ENCODE data around the gene ULK3.

The ULK3 gene

GRCh38 chr15:74795966-74796625 is 46.9 kb downstream of the ULK3 start:
- DNase-seq, result no peak

- DNase-seq, result no peak
Observed at GRCh38 chr15:74794970-74795349, 48.0 kb downstream of the ULK3 start.

DNA sequence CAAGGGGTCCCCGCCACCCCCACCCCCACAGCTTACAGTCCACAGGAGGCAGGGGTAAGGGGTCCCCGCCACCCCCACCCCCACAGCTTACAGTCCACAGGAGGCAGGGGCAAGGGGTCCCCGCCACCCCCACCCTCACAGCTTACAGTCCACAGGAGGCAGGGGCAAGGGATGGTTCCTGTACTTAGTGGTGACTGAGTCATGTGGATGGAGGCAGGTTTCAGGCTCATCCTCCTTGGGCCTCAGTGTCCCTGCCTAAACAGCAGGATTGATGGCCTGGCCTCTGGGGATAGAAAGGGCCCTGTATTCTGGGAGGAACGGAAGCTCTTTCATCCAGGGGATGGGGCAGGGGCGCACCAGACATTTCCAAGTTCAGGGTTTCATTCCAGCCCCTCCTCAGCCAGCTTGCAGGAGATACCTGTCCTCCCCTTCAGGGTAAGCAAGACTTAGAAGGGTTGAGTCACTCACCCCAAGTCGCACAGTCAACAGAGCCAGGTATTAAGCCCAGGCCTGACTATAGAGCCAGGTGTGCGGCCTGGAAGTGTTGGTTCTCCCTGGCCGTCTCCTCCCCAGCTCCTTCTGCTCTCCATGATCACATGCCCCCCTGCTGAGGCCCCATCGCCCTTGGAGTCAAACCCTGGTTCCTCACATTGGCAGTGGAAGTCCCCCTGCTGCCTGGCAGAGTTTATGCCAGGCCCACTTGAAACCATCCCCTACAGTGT is 48.5 kb downstream of the ULK3 start:
- DNase-seq, result no peak

GRCh38 chr15:74793135-74794028 is 49.6 kb downstream of the ULK3 start:
- DNase-seq, result no peak

DNA sequence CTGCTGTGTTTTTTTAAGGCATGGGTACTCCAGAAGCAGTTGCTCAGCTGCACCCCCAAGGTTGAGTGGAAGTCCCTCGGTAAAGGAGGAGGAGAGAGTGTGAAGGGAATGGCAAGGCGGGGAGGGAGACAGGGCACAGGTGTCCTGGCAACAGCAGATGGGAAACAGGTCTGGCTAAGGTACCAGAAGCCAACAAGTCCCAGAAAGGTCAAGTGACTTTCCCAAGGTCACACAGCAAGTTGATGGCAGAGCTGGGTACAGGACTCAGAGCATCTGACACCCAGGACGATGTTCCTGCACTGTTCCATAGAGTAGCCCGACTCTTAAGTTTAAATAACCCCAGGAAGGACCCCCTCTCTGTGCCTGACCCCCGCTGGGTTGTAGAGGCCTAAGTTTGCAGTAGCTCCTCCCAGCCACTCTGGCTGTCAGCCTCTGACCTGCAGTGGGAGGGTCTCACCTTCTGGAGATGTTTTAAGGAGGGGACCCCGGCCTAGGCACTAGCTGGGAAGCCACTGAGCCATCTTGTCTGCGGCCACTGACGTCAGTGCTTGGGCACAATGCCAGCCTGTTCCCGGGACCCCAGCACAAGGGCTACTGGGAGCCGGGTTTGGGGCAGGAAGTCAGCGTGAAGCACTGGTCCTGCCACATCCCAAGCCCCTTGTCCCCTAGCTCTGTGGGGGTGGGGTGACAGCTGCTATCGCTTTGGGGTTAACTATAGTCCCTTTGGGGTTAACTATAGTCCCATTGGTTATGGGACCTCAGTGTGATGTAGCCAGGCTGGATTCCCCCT is 50.5 kb downstream of the ULK3 start:
- no peak for DNase-seq

DNA sequence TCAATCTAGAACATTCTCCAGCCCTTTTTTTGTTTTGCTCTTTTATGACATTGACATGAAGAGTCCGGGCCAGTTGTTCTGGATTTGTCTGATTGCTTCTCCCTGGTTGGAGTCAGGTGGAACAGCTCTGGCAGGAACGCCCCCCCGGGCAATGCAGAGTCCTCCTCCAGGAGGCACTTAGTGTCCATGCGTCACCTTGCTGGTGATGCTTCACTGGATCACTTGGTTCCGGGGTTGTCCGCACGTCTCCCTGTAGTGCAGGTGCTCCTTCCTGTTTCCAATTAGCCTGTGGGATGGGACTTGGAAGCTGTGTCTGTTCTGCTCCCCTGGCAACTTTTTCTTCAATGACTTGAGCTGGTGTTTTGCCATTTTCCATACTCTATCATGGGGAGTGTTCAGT is 51.3 kb downstream of the ULK3 start:
- DNase-seq, result no peak

DNA sequence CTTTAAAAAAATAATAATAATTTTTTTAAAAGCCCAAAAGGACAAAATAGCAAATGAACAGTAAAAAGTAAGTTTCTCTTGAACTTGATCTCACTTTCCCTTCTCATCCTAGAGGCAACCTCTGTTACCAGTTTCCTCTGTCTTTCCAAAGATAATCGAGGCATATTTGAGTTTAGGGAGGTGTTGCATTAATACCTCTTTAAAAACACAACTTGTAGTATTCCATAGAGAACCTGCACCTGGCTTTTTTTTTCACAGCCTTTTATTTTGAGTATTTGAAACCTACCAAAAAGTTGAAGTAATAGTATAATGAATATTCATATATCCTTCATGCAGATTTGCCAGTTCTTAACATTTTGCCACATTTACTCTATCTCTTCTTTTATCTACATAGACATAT is 51.9 kb downstream of the ULK3 start:
- DNase-seq, result no peak

GRCh38 chr15:74790080-74790916 is 52.7 kb downstream of the ULK3 start:
- no peak for DNase-seq

GRCh38 chr15:74789741-74790079 is 53.2 kb downstream of the ULK3 start:
- DNase-seq, result no peak

- no peak for DNase-seq
Observed at GRCh38 chr15:74789171-74789631, 53.8 kb downstream of the ULK3 start.

GRCh38 chr15:74788683-74789151 is 54.2 kb downstream of the ULK3 start:
- DNase-seq, result no peak

GRCh38 chr15:74788042-74788682 is 54.8 kb downstream of the ULK3 start:
- no peak for DNase-seq

DNA sequence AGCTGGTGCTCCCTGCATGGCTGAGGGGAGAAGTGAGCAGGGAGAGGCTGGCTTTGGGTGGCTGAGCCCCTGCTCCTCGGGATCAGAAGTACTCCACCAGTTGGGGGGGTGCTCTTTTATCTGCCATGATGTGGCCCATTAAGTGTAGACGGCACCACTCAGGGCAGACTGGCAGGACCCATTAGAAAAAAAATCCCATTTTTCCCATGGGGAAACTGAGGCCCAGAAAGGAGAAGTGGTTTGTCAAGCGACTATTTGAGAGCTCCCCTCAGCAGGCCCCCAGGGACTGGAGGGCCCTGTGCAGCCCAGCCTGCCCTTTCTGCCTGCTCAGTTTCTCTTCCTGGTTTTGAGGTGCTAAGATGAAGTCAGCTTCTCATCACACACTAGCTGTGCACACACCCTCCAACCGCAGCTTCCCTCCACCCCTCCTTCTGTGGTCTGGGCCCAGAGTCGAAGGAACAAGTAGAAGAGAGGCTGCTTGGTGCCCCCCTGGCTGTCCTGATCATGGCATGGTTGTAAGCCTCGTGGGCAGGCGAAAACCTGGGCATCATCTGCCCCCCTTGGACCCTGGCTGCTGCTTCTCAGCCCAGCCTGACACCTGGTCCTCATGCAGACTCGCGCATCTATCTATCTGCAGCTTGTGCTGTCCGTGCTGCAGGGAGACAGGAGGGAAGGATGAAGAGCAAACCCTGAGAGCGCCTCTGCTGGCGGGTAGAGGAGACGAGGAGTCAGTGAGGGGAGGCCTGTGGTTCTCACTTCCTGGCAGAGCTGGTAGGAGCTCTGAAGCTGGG is 55.5 kb downstream of the ULK3 start:
- DNase-seq, result no peak

- no peak for DNase-seq
Observed at GRCh38 chr15:74786551-74787165, 56.3 kb downstream of the ULK3 start.
